Measurements from ENCODE around the gene LSAMP. TPM values are rescaled to one million over a fixed set of nuclear protein-coding genes. Genes with fewer than 3 reads are reported as not detected.

Gene LSAMP
- total RNA-seq, 4 donors from 2014 or later, result 0.30 to 5.5 (median 1.4) TPM

GRCh38 chr3:116378077-116378476 lies 67.2 kb downstream of the LSAMP start:
- no peak for DNase-seq
- no peak overlapping the region for H3K4me3 ChIP-seq
- no peak for TF ChIP-seq POLR2A (IDR thresholded peaks at IDR 0.05)
- no peak for TF ChIP-seq CTCF (IDR thresholded peaks at IDR 0.05)
- intact Hi-C loops (cut with DNase I), result no loop called here
- no peaks in the 10 kb centered on the region for H3K9me3 ChIP-seq
- 29 to 31% methylated on average over 1 of the region's 1 CpG for WGBS, 2 donors
- no peaks in the 10 kb centered on the region for H3K4me1 ChIP-seq
- H3K27ac ChIP-seq, result no peak overlapping the region
- no peaks in the 10 kb centered on the region for H3K27me3 ChIP-seq
- H3K36me3 ChIP-seq, result no peaks in the 10 kb centered on the region

GRCh38 chr3:116374901-116375300 lies 70.4 kb downstream of the LSAMP start:
- Histone ChIP-seq H3K27ac (no peak overlapping the region), H3K36me3 (no peaks in the 10 kb centered on the region), H3K27me3 (no peaks in the 10 kb centered on the region), H3K4me1 (no peaks in the 10 kb centered on the region), H3K9me3 (no peaks in the 10 kb centered on the region), H3K4me3 (no peak overlapping the region)
- TF ChIP-seq POLR2A (IDR thresholded peaks at IDR 0.05), result no peak
- no peak for TF ChIP-seq CTCF (IDR thresholded peaks at IDR 0.05)
- intact Hi-C loops (cut with DNase I), result no loop called here
- 34 to 43% methylated on average over 2 of the region's 2 CpGs for WGBS, 2 donors
- no peak for DNase-seq

- no peaks in the 10 kb centered on the region for H3K4me1 ChIP-seq
- 54 to 63% methylated on average over 9 of the region's 9 CpGs for WGBS, 2 donors
Measured at GRCh38 chr3:116367761-116368395, 77.4 kb downstream of the LSAMP start.

GRCh38 chr3:116356056-116356455 lies 89.2 kb downstream of the LSAMP start:
- WGBS, 2 donors, result 92% methylated on average over 2 of the region's 2 CpGs
- no peak for DNase-seq
- Histone ChIP-seq H3K4me3 (no peak overlapping the region), H3K9me3 (no peaks in the 10 kb centered on the region), H3K4me1 (no peaks in the 10 kb centered on the region), H3K36me3 (no peaks in the 10 kb centered on the region), H3K27ac (no peak overlapping the region), H3K27me3 (no peaks in the 10 kb centered on the region)
- TF ChIP-seq POLR2A (IDR thresholded peaks at IDR 0.05), result no peak
- TF ChIP-seq CTCF (IDR thresholded peaks at IDR 0.05), result no peak
- intact Hi-C loops (cut with DNase I), result no loop called here

More at GRCh38 chr3:116367761-116368395, 77.4 kb downstream of the LSAMP start:
- intact Hi-C loops (cut with DNase I), result no loop called here
- Histone ChIP-seq H3K27ac (no peak overlapping the region), H3K27me3 (no peaks in the 10 kb centered on the region), H3K4me3 (no peak overlapping the region), H3K36me3 (no peaks in the 10 kb centered on the region), H3K9me3 (no peaks in the 10 kb centered on the region)
- TF ChIP-seq POLR2A (IDR thresholded peaks at IDR 0.05), result no peak
- TF ChIP-seq CTCF (IDR thresholded peaks at IDR 0.05), result no peak
- no peak for DNase-seq

GRCh38 chr3:116354382-116354781 lies 90.9 kb downstream of the LSAMP start:
- Histone ChIP-seq H3K4me3 (no peak overlapping the region), H3K9me3 (no peaks in the 10 kb centered on the region), H3K4me1 (no peaks in the 10 kb centered on the region), H3K27ac (no peak overlapping the region), H3K36me3 (no peaks in the 10 kb centered on the region), H3K27me3 (no peaks in the 10 kb centered on the region)
- no peak for DNase-seq
- no peak for TF ChIP-seq CTCF (IDR thresholded peaks at IDR 0.05)
- intact Hi-C loops (cut with DNase I), result no loop called here

Data from esophagus squamous epithelium (tissue), 5 donors.